GM19372 (cell line): ENCODE results near the gene DISP3.

Experiments
- ATAC-seq: cut with Tn5 transposase; IDR thresholded peaks from one replicate; pipeline ENCODE4 v1.9.1; 2021; ENCODE audit warnings: mild to moderate bottlenecking, low read depth, moderate library complexity; ENCODE audit not compliant: unreplicated experiment

The DISP3 gene

GRCh38 chr1:11525516-11525915 is 46.6 kb downstream of the DISP3 start:
- ATAC-seq, result no peak

GRCh38 chr1:11526071-11526895 is 47.3 kb downstream of the DISP3 start:
- ATAC-seq, result no peak

GRCh38 chr1:11527541-11528452 is 48.8 kb downstream of the DISP3 start:
- ATAC-seq, result no peak

GRCh38 chr1:11528611-11529261 is 49.8 kb downstream of the DISP3 start:
- ATAC-seq, result no peak

- no peak for ATAC-seq
These were observed 50.4 kb downstream of the DISP3 start for GRCh38 chr1:11529330-11529729.

- ATAC-seq, result no peak
These were observed 51.1 kb downstream of the DISP3 start for GRCh38 chr1:11529763-11530730.

- ATAC-seq, result no peak
These were observed 51.9 kb downstream of the DISP3 start for GRCh38 chr1:11530731-11531311.

GRCh38 chr1:11531314-11531870 is 52.4 kb downstream of the DISP3 start:
- ATAC-seq, result no peak

- no peak for ATAC-seq
These were observed 53.0 kb downstream of the DISP3 start for GRCh38 chr1:11531943-11532342.

GRCh38 chr1:11533790-11534787 is 55.1 kb downstream of the DISP3 start:
- ATAC-seq, result no peak

- no peak for ATAC-seq
These were observed 55.9 kb downstream of the DISP3 start for GRCh38 chr1:11534846-11535245.

GRCh38 chr1:11535316-11535715 is 56.4 kb downstream of the DISP3 start:
- no peak for ATAC-seq

GRCh38 chr1:11535761-11536572 is 57.0 kb downstream of the DISP3 start:
- ATAC-seq, result no peak

- ATAC-seq, result no peak
These were observed 57.8 kb downstream of the DISP3 start for GRCh38 chr1:11536573-11537379.

- no peak for ATAC-seq
These were observed 58.4 kb downstream of the DISP3 start for GRCh38 chr1:11537380-11537764.

- no peak for ATAC-seq
These were observed 59.1 kb downstream of the DISP3 start for GRCh38 chr1:11537854-11538591.
